Smooth muscle cell (in vitro differentiated cells): Measurements from ENCODE around the gene NEDD4. TPM values are rescaled to one million over a fixed set of nuclear protein-coding genes. Genes with fewer than 3 reads are reported as not detected.
"Not testable (repeated sequence)": the region's sequence is repeated elsewhere in the genome, so short reads cannot be mapped to it uniquely, and the experiment has no call there.

Experiments used
- DNase-seq: peaks from one replicate; lab custom pipeline; 2025; ENCODE audit not compliant: unreplicated experiment; lab: John Stamatoyannopoulos, UW
- H2AFZ ChIP-seq: fragments of 200-600 bp; sonication (generic); 2 replicates; pipeline ENCODE4 v1.6.0; 2016; ENCODE audit warnings: antibody characterized with exemption, low read depth, mild to moderate bottlenecking
- H3F3A ChIP-seq: fragments of 200-600 bp; sonication (generic); 2 replicates; pipeline ENCODE4 v1.6.0; 2017; ENCODE audit warnings: antibody characterized with exemption, low read depth
- H3K27ac ChIP-seq: fragments of 200-600 bp; sonication (generic); 2 replicates; pipeline ENCODE4 v1.5.1; 2016; ENCODE audit warnings: low read depth, mild to moderate bottlenecking
- H3K27me3 ChIP-seq: fragments of 200-600 bp; sonication (generic); 2 replicates; pipeline ENCODE4 v1.6.1; 2016; ENCODE audit warnings: low read depth, mild to moderate bottlenecking
- H3K36me3 ChIP-seq: fragments of 200-600 bp; sonication (generic); 2 replicates; pipeline ENCODE4 v1.5.1; 2016; ENCODE audit warnings: low read depth
- H3K4me1 ChIP-seq: fragments of 200-600 bp; sonication (generic); 2 replicates; pipeline ENCODE4 v1.5.1; 2016; ENCODE audit warnings: low read depth
- H3K4me2 ChIP-seq: fragments of 200-600 bp; sonication (generic); 2 replicates; pipeline ENCODE4 v1.6.0; 2016; ENCODE audit warnings: mild to moderate bottlenecking
- H3K4me3 ChIP-seq: fragments of 200-600 bp; sonication (generic); 2 replicates; pipeline ENCODE4 v1.5.1; 2016; ENCODE audit warnings: mild to moderate bottlenecking
- H3K79me2 ChIP-seq: fragments of 200-600 bp; sonication (generic); 2 replicates; pipeline ENCODE4 v1.6.0; 2016; ENCODE audit warnings: low read depth, mild to moderate bottlenecking
- H3K9ac ChIP-seq: fragments of 200-600 bp; sonication (generic); 2 replicates; pipeline ENCODE4 v1.6.0; 2016; ENCODE audit warnings: low read depth
- H3K9me3 ChIP-seq: fragments of 200-600 bp; sonication (generic); replicated peaks from 2 replicates; pipeline ENCODE4 v1.5.1; 2016; ENCODE audit warnings: low read depth
- H4K20me1 ChIP-seq: fragments of 200-600 bp; sonication (generic); 2 replicates; pipeline ENCODE4 v1.6.0; 2016; ENCODE audit warnings: low read depth
- CTCF ChIP-seq: fragments of 200-600 bp; sonication (generic); IDR thresholded peaks from 2 replicates; pipeline ENCODE4 v1.5.1; 2017; ENCODE audit warnings: borderline replicate concordance, mild to moderate bottlenecking, antibody characterized with exemption; ENCODE audit not compliant: insufficient read depth, poor library complexity, severe bottlenecking
- WGBS: methylation state at CpG from one replicate; pipeline ENCODE4 v1.1.7; 2016; ENCODE audit warnings: low lambda C conversion rate; 5-methylcytosine and 5-hydroxymethylcytosine counted together
- polyA plus RNA-seq: library from polyadenylated mRNA; unstranded; fragments of >200 nt; fragmentation: Nextera tagmentation; extraction: Ambion mirVana; gene quantifications from 2 replicates; pipeline ENCODE4 v1.2.1, GENCODE V29; 2016
- total RNA-seq: library from RNA; depleted of rRNA; stranded (reverse); fragments of >200 nt; gene quantifications from 2 replicates; pipeline ENCODE4 v1.2.3, GENCODE V29; 2014

Gene NEDD4
- total and polyA plus RNA-seq, 2 experiments from 2014 or later = 6.6 to 34.5 TPM

- no peak for DNase-seq
- no peak overlapping the region for H3K4me2 ChIP-seq
- no peaks in the 10 kb centered on the region for H3K9me3 ChIP-seq
- H3K9ac ChIP-seq = no peak overlapping the region
- no peak overlapping the region for H3K4me3 ChIP-seq
- H3F3A ChIP-seq = no peaks in the 10 kb centered on the region
- TF ChIP-seq CTCF = no peak
- no peaks in the 10 kb centered on the region for H3K27me3 ChIP-seq
- H3K79me2 ChIP-seq = no peaks in the 10 kb centered on the region
- H2AFZ ChIP-seq = no peak overlapping the region
- WGBS = 94% methylated on average over 4 of the region's 4 CpGs
- H3K27ac ChIP-seq = no peak overlapping the region
- no peaks in the 10 kb centered on the region for H3K4me1 ChIP-seq
- H3K36me3 ChIP-seq = no peaks in the 10 kb centered on the region
- no peaks in the 10 kb centered on the region for H4K20me1 ChIP-seq
Measured at GRCh38 chr15:56031402-56031801, 38.0 kb upstream of the NEDD4 start.

GRCh38 chr15:56028430-56028829, 35.0 kb upstream of the NEDD4 start:
- H3K4me1 ChIP-seq = no peaks in the 10 kb centered on the region
- no peak overlapping the region for H3K9ac ChIP-seq
- H3K36me3 ChIP-seq = no peaks in the 10 kb centered on the region
- H3K79me2 ChIP-seq = no peaks in the 10 kb centered on the region
- H3K4me2 ChIP-seq = no peak overlapping the region
- no peaks in the 10 kb centered on the region for H3F3A ChIP-seq
- TF ChIP-seq CTCF = no peak
- no peaks in the 10 kb centered on the region for H3K9me3 ChIP-seq
- H3K27ac ChIP-seq = no peak overlapping the region
- no peak for DNase-seq
- no peaks in the 10 kb centered on the region for H3K27me3 ChIP-seq
- 68% methylated on average over 2 of the region's 2 CpGs for WGBS
- H4K20me1 ChIP-seq = no peaks in the 10 kb centered on the region
- H3K4me3 ChIP-seq = no peak overlapping the region
- no peak overlapping the region for H2AFZ ChIP-seq

GRCh38 chr15:56023160-56023559, 29.7 kb upstream of the NEDD4 start:
- not testable (repeated sequence) for H3K4me1 ChIP-seq, H3K27ac ChIP-seq, H3K9ac ChIP-seq, H3K79me2 ChIP-seq, H4K20me1 ChIP-seq, DNase-seq, H2AFZ ChIP-seq, H3K4me3 ChIP-seq, H3F3A ChIP-seq, H3K4me2 ChIP-seq, H3K27me3 ChIP-seq, H3K9me3 ChIP-seq, H3K36me3 ChIP-seq
- WGBS = 94% methylated on average over 7 of the region's 7 CpGs

GRCh38 chr15:56019819-56020486, 26.5 kb upstream of the NEDD4 start:
- Histone ChIP-seq H2AFZ (no peak overlapping the region), H3K9me3 (no peaks in the 10 kb centered on the region), H3K4me2 (no peak overlapping the region), H3K27me3 (no peaks in the 10 kb centered on the region), H4K20me1 (no peaks in the 10 kb centered on the region), H3K79me2 (no peaks in the 10 kb centered on the region), H3K4me3 (no peak overlapping the region), H3K9ac (no peak overlapping the region), H3F3A (no peaks in the 10 kb centered on the region), H3K4me1 (no peaks in the 10 kb centered on the region), H3K36me3 (no peaks in the 10 kb centered on the region), H3K27ac (no peak overlapping the region)
- 96% methylated on average over 10 of the region's 10 CpGs for WGBS
- TF ChIP-seq CTCF = no peak
- no peak for DNase-seq
